ENCODE data around the gene KCNE3.

KCNE3 gene

GRCh38 chr11:74471668-74472429, 4.5 kb upstream of the KCNE3 start:
- no peak for DNase-seq (ENCODE audit: low spot score)

GRCh38 chr11:74471037-74471436, 3.7 kb upstream of the KCNE3 start:
- DNase-seq (ENCODE audit: low spot score): no peak

- DNase-seq (ENCODE audit: low spot score): no peak
These were observed 3.2 kb upstream of the KCNE3 start for GRCh38 chr11:74470526-74470925.

GRCh38 chr11:74468936-74469335, 1.6 kb upstream of the KCNE3 start:
- DNase-seq (ENCODE audit: low spot score): no peak

- no peak for DNase-seq (ENCODE audit: low spot score)
These were observed 1.2 kb upstream of the KCNE3 start for GRCh38 chr11:74468521-74468920.

- no peak for DNase-seq (ENCODE audit: low spot score)
These were observed 709 bp upstream of the KCNE3 start for GRCh38 chr11:74468058-74468457.

DNA sequence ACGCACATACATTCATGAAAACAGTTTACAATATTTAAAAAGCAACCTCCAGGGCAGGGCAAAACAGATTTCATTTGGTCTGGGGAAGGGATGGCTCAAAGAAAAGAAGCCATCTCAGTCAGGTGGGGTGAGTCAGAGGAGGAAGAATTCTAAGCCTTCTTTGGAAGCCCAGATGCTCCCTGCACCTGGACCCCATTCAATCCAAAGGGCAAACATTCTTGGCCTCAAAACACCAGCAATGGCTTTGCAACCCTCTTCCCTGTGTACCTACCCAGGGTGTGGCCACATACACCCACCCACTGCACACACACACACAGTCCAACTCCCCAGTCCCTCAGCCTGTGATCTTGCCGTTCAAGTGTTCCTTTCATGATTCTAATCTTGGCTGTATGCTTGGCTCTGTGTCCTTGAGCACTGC, 2.0 kb downstream of the KCNE3 start:
- no peak for DNase-seq (ENCODE audit: low spot score)

- DNase-seq (ENCODE audit: low spot score): no peak
These were observed 2.6 kb downstream of the KCNE3 start for GRCh38 chr11:74464746-74465145.

DNA sequence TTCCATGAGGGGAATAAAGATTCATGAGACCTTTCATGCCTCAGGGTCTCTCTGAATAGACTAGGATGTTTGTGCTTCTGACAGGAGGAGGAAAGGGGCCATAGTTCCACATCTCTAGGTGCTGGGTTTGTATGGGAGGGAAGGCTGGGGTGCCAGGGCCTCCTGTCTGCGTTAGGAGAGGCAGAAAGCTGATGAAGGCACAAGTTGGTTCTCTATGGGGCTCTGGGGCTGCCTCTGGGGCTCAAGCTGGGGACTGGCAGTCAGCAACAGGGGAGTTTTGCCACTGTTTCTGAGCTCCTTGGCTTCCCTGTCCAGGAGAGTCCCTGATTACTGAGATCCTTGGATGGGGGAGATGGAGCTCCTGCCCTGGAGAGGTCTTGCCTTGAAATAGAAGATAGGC, 4.1 kb downstream of the KCNE3 start:
- DNase-seq (ENCODE audit: low spot score): no peak

DNA sequence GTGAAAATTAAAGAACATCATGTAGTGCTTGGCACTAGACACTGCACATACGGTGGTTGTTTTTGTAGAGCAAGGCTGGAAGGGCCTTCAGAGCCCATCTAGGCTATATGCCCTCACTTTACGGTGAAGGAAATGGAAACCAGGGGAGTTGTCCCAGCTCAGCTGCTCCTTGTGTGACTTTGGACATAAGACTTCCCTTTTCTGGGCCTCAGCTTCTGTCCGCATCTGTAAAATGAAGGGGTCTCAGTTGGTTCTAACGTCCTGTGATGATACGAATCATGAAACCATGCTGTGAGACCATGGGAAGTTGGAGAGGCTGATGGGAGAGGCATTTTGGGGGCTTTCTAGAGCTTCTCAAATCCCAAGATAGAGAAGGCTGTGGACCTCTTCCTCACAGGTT, 4.7 kb downstream of the KCNE3 start:
- no peak for DNase-seq (ENCODE audit: low spot score)

DNA sequence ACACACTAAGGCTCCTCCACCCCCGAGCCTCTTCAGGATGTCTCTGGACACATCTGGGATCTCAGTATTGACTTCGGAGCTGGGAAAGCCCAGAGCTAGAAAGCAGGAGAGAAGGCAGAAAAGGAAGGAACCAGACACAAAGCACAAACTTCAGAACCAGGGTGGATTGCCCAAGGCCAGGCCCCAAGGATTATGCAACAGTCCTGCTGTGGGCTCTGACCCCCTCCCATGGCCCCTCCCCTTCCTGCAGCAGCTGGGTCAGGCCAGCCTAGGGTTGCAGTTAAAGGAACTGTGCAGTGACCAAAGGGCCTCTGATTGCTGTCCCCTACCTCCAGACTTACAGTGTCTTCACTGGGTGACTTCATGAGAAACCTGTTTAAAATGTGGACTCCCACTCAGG, 5.3 kb downstream of the KCNE3 start:
- DNase-seq (ENCODE audit: low spot score): no peak

GRCh38 chr11:74460481-74461154, 6.7 kb downstream of the KCNE3 start:
- no peak for DNase-seq (ENCODE audit: low spot score)

DNA sequence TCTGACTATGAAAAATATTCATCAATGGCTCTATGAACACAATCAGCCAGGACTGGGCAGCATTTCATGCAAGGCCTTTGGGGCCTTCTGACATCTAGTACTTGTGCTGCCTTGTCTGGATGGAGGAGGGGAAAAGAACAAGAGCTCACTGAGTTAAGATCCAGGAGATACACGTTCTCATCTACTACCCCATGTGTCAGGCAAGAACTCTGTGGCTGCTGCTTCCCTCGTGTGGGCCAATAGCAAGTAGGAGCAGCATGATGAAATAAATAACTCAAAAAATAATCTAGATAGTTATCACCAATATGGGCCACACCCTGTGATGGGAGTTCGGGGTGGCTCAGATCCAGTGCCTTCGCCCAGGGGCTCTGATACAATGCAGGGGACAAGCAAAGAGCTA, 7.3 kb downstream of the KCNE3 start:
- DNase-seq (ENCODE audit: low spot score): no peak

- no peak for DNase-seq (ENCODE audit: low spot score)
These were observed 7.8 kb downstream of the KCNE3 start for GRCh38 chr11:74459584-74459983.

DNA sequence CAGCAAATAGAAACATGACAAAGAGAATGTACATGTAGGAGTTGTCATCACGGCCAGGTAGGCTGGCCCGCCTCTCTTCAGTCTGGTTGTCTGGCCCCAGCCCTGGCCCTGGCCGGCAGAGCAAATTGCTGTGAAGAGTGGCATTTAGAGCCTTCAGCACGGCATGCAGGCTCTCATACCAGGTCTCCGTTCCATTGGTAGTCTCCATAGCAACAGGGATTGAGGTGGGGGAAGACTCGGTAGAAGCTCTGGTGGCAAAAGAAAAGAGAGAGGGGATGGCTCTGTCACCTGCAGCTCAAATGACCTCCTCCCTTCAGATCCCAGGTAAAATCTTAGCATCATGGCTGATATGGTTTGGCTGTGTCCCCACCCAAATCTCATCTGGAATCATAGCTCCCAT, 10.0 kb downstream of the KCNE3 start:
- DNase-seq (ENCODE audit: low spot score): no peak

GRCh38 chr11:74453373-74453975, 13.9 kb downstream of the KCNE3 start:
- peak; percentile 76 for DNase-seq (ENCODE audit: low spot score)

GRCh38 chr11:74452366-74452765, 15.0 kb downstream of the KCNE3 start:
- DNase-seq (ENCODE audit: low spot score): no peak

GRCh38 chr11:74450318-74450717, 17.0 kb downstream of the KCNE3 start:
- no peak for DNase-seq (ENCODE audit: low spot score)

GRCh38 chr11:74449369-74449931, 17.9 kb downstream of the KCNE3 start:
- peak; percentile 89 for DNase-seq (ENCODE audit: low spot score)

- no peak for DNase-seq (ENCODE audit: low spot score)
These were observed 19.6 kb downstream of the KCNE3 start for GRCh38 chr11:74447720-74448119.

- no peak for DNase-seq (ENCODE audit: low spot score)
These were observed 20.8 kb downstream of the KCNE3 start for GRCh38 chr11:74446532-74446938.

DNA sequence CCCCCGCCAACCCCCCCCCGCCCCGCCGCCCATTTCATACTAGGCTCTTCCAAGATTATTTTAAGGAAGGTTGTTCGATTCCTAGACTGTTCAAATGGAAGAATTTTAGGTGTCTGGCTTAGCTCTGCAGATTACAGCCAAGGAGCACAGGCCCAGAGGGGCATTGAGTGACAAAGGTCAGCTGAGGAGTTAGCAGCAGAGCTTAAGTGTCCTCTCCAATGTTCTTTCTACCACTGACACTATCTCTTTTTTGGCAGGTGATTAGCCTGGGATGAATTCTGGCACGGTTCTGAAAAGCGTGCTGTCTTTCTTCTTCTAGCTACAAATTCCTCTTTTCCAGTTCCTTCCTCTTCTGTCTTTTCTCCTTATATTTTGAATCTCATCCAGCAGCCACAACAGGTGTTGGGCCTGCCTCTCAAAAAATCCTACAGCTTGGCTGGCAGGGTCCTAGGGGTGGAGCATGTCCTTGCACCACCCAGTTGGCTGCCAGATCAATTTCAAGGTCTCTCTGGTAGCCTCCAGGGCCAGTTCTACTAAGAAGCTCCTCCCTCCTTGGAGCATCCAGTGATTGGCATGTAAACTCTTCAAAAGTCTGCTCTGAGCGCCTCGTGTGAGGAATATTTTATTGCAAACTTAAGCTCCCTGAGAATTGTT, 23.0 kb downstream of the KCNE3 start:
- no peak for DNase-seq (ENCODE audit: low spot score)
